Ascending aorta (tissue), 2 donors: ENCODE results near the gene REG4. TPM values are rescaled to one million over a fixed set of nuclear protein-coding genes. Genes with fewer than 3 reads are reported as not detected.
"Not testable (repeated sequence)": the region's sequence is repeated elsewhere in the genome, so short reads cannot be mapped to it uniquely, and the experiment has no call there.

ENCODE experiments used
- DNase-seq, 2 donors: peaks; one replicate each; pipeline ENCODE4 v3.0.0-alpha.2; 2019; ENCODE audit warnings: low spot score in 2 of 2
- H3K27ac ChIP-seq, 2 donors: fragments of 200-600 bp; sonication (generic); one replicate each; pipeline ENCODE4 v1.5.1; 2016 to 2017; ENCODE audit warnings: mild to moderate bottlenecking in 1 of 2
- H3K27me3 ChIP-seq: fragments of 200-600 bp; sonication (generic); one replicate; pipeline ENCODE4 v1.5.1; 2017
- H3K36me3 ChIP-seq, 2 donors: fragments of 200-600 bp; sonication (generic); one replicate each; pipeline ENCODE4 v1.5.1; 2016
- H3K4me1 ChIP-seq, 2 donors: fragments of 200-600 bp; sonication (generic); one replicate each; pipeline ENCODE4 v1.5.1; 2016 to 2017; ENCODE audit warnings: mild to moderate bottlenecking in 1 of 2
- H3K4me3 ChIP-seq, 2 donors: fragments of 200-600 bp; sonication (generic); one replicate each; pipeline ENCODE4 v1.5.1; 2016 to 2017; ENCODE audit warnings: mild to moderate bottlenecking in 1 of 2
- H3K9me3 ChIP-seq, 2 donors: fragments of 200-600 bp; sonication (generic); one replicate each; pipeline ENCODE4 v1.5.1; 2016
- intact Hi-C: fragments of 100-400 bp; cut with DNase I; formaldehyde crosslinking; loops from one replicate; pipeline ENCODE4 v1.15.1; 2023
- total RNA-seq: library from RNA; depleted of rRNA; stranded (reverse); fragments of >200 nt; gene quantifications from one replicate; pipeline ENCODE4 v1.1.0, GENCODE V29; 2016
- TF ChIP-seq, protein P1 (sequence below), 3 experiments: fragments of 200-600 bp in 2 of 3; fragments of 450-650 bp in 1 of 3; sonication (generic) in 2 of 3; IDR thresholded peaks; one replicate each; pipeline ENCODE4 v1.5.1; 2016 to 2019; ENCODE audit warnings: antibody characterized with exemption in 3 of 3, mild to moderate bottlenecking in 1 of 3, moderate library complexity in 1 of 3

Gene REG4
- total RNA-seq, 1 donor from 2014 or later = not detected

DNA sequence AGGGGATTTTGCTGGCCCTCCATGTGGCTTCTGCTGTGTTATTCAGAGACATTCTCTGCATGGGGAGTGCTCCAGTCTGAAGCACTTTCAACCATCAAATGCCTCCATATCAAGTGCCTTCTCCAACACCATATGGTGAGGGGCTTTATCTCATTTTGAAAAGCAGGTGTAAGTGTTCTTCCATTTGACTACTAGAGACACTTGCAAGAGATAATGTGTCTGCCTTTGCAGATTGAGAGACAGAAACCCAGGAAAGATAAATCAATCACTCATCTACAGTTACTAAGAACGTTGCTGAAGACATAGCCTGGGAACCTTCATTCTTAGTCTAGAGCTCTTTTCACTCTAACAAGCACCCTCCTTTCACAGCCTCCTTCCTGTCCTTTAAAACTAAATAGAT, 29.5 kb upstream of the REG4 start:
- H3K27ac ChIP-seq = no peak overlapping the region
- H3K27me3 ChIP-seq = no peaks in the 10 kb centered on the region
- no peak for DNase-seq
- H3K4me3 ChIP-seq = no peak overlapping the region
- no peaks in the 10 kb centered on the region for H3K36me3 ChIP-seq
- no peaks in the 10 kb centered on the region for H3K9me3 ChIP-seq
- H3K4me1 ChIP-seq = no peaks in the 10 kb centered on the region
- intact Hi-C loops = no loop called here
- TF ChIP-seq, protein P1, sequence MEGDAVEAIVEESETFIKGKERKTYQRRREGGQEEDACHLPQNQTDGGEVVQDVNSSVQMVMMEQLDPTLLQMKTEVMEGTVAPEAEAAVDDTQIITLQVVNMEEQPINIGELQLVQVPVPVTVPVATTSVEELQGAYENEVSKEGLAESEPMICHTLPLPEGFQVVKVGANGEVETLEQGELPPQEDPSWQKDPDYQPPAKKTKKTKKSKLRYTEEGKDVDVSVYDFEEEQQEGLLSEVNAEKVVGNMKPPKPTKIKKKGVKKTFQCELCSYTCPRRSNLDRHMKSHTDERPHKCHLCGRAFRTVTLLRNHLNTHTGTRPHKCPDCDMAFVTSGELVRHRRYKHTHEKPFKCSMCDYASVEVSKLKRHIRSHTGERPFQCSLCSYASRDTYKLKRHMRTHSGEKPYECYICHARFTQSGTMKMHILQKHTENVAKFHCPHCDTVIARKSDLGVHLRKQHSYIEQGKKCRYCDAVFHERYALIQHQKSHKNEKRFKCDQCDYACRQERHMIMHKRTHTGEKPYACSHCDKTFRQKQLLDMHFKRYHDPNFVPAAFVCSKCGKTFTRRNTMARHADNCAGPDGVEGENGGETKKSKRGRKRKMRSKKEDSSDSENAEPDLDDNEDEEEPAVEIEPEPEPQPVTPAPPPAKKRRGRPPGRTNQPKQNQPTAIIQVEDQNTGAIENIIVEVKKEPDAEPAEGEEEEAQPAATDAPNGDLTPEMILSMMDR (IDR thresholded peaks at IDR 0.05) = no peak

DNA sequence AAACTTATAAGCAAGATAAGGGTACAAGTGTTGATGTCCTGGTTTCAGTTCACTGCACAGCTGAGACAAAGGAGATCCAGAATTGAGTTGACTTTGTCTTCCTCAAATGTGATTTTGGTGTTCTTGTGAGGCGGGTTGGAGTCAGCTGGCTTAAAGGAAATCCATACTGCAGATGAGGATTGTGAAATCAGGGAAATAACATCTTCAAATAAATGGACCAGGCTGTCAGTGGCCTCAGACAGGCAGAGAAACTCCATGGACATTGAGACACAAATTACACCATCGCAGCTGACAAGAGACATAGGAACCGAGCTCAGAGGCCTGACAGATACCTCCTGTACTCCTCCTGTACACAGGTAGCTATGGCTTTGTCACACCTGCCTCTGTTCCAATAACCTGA, 27.0 kb upstream of the REG4 start:
- no peaks in the 10 kb centered on the region for H3K36me3 ChIP-seq
- H3K4me3 ChIP-seq = no peak overlapping the region
- H3K27ac ChIP-seq = no peak overlapping the region
- intact Hi-C loops = no loop called here
- H3K4me1 ChIP-seq = no peaks in the 10 kb centered on the region
- H3K9me3 ChIP-seq = no peaks in the 10 kb centered on the region
- no peak for DNase-seq
- TF ChIP-seq, protein P1 (IDR thresholded peaks at IDR 0.05) = no peak
- no peaks in the 10 kb centered on the region for H3K27me3 ChIP-seq

DNA sequence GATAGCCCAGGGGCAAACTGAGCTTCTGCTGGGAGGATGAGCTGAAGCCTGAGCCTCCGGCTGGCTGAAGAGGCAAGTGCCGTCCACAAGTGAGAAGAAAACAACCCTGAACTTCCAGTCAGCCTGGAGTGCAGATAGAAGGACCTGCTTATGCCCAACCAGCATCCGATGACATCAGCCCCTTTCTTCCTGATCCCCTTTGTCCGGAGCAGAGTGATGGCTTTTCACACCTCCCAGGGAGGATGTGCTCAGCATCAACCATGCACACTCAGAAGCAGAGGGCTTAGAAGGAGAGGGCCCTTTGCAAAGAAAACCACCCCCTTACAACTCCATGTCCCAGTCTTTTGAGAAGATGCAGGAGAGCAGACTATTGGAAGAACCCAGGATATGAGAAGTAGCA, 23.7 kb upstream of the REG4 start:
- no peaks in the 10 kb centered on the region for H3K27me3 ChIP-seq
- no peaks in the 10 kb centered on the region for H3K36me3 ChIP-seq
- TF ChIP-seq, protein P1 (IDR thresholded peaks at IDR 0.05) = no peak
- intact Hi-C loops = no loop called here
- DNase-seq = no peak
- no peaks in the 10 kb centered on the region for H3K4me1 ChIP-seq
- no peak overlapping the region for H3K4me3 ChIP-seq
- H3K27ac ChIP-seq = no peak overlapping the region
- no peaks in the 10 kb centered on the region for H3K9me3 ChIP-seq

DNA sequence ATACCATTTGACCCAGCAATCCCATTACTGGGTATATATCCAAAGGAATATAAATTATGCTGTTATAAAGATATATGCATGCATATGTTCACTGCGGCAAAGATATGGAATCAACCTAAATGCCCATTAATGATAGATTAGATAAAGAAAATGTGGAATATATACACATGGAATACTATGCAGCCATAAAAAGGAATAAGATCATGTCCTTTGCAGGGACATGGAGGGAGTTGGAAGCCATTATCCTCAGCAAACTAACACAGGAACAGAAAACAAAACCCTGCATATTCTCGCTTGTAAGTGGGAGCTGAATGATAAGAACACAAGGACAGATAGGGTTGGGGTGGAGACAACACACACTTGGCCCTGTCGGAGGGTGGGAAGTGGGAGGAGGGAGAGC, 19.8 kb upstream of the REG4 start:
- DNase-seq = no peak
- no peak overlapping the region for H3K4me3 ChIP-seq
- H3K27me3 ChIP-seq = no peaks in the 10 kb centered on the region
- H3K4me1 ChIP-seq = no peaks in the 10 kb centered on the region
- H3K27ac ChIP-seq = no peak overlapping the region
- no peaks in the 10 kb centered on the region for H3K9me3 ChIP-seq
- no peaks in the 10 kb centered on the region for H3K36me3 ChIP-seq
- intact Hi-C loops = no loop called here
- TF ChIP-seq, protein P1 (IDR thresholded peaks at IDR 0.05) = no peak

DNA sequence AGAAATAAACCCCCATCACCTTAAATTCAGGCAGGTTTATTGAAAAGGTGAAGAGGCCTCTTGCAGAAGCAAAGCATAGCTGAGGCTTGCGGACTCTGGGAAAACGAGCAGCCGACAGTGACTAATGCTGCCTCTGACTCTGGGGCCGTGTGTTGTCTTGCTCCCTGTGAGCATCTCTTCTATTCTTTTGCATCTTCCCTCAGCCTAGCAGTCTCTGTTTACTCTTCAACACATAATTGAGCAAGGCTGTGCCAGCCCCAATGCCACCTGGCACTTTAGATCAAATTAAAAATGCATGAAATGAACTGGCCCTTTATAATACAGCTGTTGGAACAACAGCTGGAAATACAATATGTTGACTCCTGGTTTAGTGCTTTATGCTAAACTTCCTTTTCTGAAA, 18.4 kb upstream of the REG4 start:
- intact Hi-C loops = no loop called here
- H3K27me3 ChIP-seq = no peaks in the 10 kb centered on the region

DNA sequence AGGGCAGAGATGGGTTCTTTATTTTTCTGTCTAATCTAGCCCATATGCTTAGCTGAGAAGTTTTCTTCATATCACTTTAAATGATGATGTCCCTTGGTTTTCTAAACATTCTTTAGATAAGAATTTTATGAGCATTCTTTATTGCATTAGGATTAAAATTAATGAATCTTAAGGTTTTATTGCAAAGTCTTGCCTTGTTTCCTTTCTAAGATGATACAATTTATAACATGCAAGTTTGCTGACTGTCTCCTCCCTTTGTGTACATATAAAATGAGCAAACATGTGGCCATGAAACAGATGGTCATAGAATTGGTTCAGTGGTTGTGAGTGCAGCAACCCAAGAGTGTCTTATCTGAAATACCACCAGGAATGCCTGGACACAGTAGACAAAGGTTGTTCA, 17.7 kb upstream of the REG4 start:
- intact Hi-C loops, H3K9me3 ChIP-seq: not testable (repeated sequence)

More for the DNA sequence above, 18.4 kb upstream of the REG4 start:
- Histone ChIP-seq H3K9me3 (no peaks in the 10 kb centered on the region), H3K4me1 (no peaks in the 10 kb centered on the region), H3K27ac (no peak overlapping the region), H3K36me3 (no peaks in the 10 kb centered on the region), H3K4me3 (no peak overlapping the region)
- no peak for DNase-seq
- TF ChIP-seq, protein P1 (IDR thresholded peaks at IDR 0.05) = no peak

More for the DNA sequence above, 17.7 kb upstream of the REG4 start:
- H3K4me1 ChIP-seq, H3K4me3 ChIP-seq, DNase-seq, H3K27me3 ChIP-seq, H3K27ac ChIP-seq, H3K36me3 ChIP-seq: not testable (repeated sequence)
